Ascending aorta (tissue), 2 donors: ENCODE data around the gene PPARGC1A. TPM values are rescaled to one million over a fixed set of nuclear protein-coding genes. Genes with fewer than 3 reads are reported as not detected.

Source experiments
- DNase-seq, 2 donors: peaks; one replicate each; pipeline ENCODE4 v3.0.0-alpha.2; 2019; ENCODE audit warnings: low spot score in 2 of 2
- H3K27ac ChIP-seq, 2 donors: fragments of 200-600 bp; sonication (generic); one replicate each; pipeline ENCODE4 v1.5.1; 2016 to 2017; ENCODE audit warnings: mild to moderate bottlenecking in 1 of 2
- H3K27me3 ChIP-seq: fragments of 200-600 bp; sonication (generic); one replicate; pipeline ENCODE4 v1.5.1; 2017
- H3K36me3 ChIP-seq, 2 donors: fragments of 200-600 bp; sonication (generic); one replicate each; pipeline ENCODE4 v1.5.1; 2016
- H3K4me1 ChIP-seq, 2 donors: fragments of 200-600 bp; sonication (generic); one replicate each; pipeline ENCODE4 v1.5.1; 2016 to 2017; ENCODE audit warnings: mild to moderate bottlenecking in 1 of 2
- H3K4me3 ChIP-seq, 2 donors: fragments of 200-600 bp; sonication (generic); one replicate each; pipeline ENCODE4 v1.5.1; 2016 to 2017; ENCODE audit warnings: mild to moderate bottlenecking in 1 of 2
- H3K9me3 ChIP-seq, 2 donors: fragments of 200-600 bp; sonication (generic); one replicate each; pipeline ENCODE4 v1.5.1; 2016
- CTCF ChIP-seq, 3 experiments: fragments of 200-600 bp in 2 of 3; fragments of 450-650 bp in 1 of 3; sonication (generic) in 2 of 3; IDR thresholded peaks; one replicate each; pipeline ENCODE4 v1.5.1; 2016 to 2019; ENCODE audit warnings: antibody characterized with exemption in 3 of 3, mild to moderate bottlenecking in 1 of 3, moderate library complexity in 1 of 3
- intact Hi-C: fragments of 100-400 bp; cut with DNase I; formaldehyde crosslinking; loops from one replicate; pipeline ENCODE4 v1.15.1; 2023
- total RNA-seq: library from RNA; depleted of rRNA; stranded (reverse); fragments of >200 nt; gene quantifications from one replicate; pipeline ENCODE4 v1.1.0, GENCODE V29; 2016

PPARGC1A gene
- total RNA-seq, 1 donor from 2014 or later, result 1.7 TPM

- H3K27ac ChIP-seq, result no peak overlapping the region
Observed at GRCh38 chr4:23885943-23886590, 3.8 kb downstream of the PPARGC1A start.

GRCh38 chr4:23884741-23885140 lies 5.1 kb downstream of the PPARGC1A start:
- Histone ChIP-seq H3K27ac (no peak overlapping the region), H3K4me1 (no peaks in the 10 kb centered on the region), H3K4me3 (no peak overlapping the region), H3K36me3 (no peaks in the 10 kb centered on the region), H3K27me3 (no peaks in the 10 kb centered on the region), H3K9me3 (no peaks in the 10 kb centered on the region)
- intact Hi-C loops, result no loop called here
- no peak for TF ChIP-seq CTCF (IDR thresholded peaks at IDR 0.05)
- no peak for DNase-seq

More at GRCh38 chr4:23885943-23886590, 3.8 kb downstream of the PPARGC1A start:
- Histone ChIP-seq H3K27me3 (no peaks in the 10 kb centered on the region), H3K4me1 (no peaks in the 10 kb centered on the region), H3K4me3 (no peak overlapping the region), H3K36me3 (no peaks in the 10 kb centered on the region), H3K9me3 (no peaks in the 10 kb centered on the region)
- no peak for TF ChIP-seq CTCF (IDR thresholded peaks at IDR 0.05)
- DNase-seq, result no peak
- intact Hi-C loops, result no loop called here

GRCh38 chr4:23884261-23884660 lies 5.6 kb downstream of the PPARGC1A start:
- no peak for TF ChIP-seq CTCF (IDR thresholded peaks at IDR 0.05)
- H3K36me3 ChIP-seq, result no peaks in the 10 kb centered on the region
- H3K27me3 ChIP-seq, result no peaks in the 10 kb centered on the region
- H3K4me3 ChIP-seq, result no peak overlapping the region
- H3K9me3 ChIP-seq, result no peaks in the 10 kb centered on the region
- H3K4me1 ChIP-seq, result no peaks in the 10 kb centered on the region
- intact Hi-C loops, result no loop called here
- no peak for DNase-seq
- no peak overlapping the region for H3K27ac ChIP-seq

- Histone ChIP-seq H3K9me3 (no peaks in the 10 kb centered on the region), H3K27ac (no peak overlapping the region), H3K4me1 (no peaks in the 10 kb centered on the region), H3K27me3 (no peaks in the 10 kb centered on the region), H3K36me3 (no peaks in the 10 kb centered on the region), H3K4me3 (no peak overlapping the region)
- TF ChIP-seq CTCF (IDR thresholded peaks at IDR 0.05), result no peak
- intact Hi-C loops, result no loop called here
- no peak for DNase-seq
Observed at GRCh38 chr4:23882976-23883531, 6.8 kb downstream of the PPARGC1A start.

- Histone ChIP-seq H3K9me3 (no peaks in the 10 kb centered on the region), H3K36me3 (no peaks in the 10 kb centered on the region), H3K4me1 (no peaks in the 10 kb centered on the region), H3K27ac (no peak overlapping the region), H3K4me3 (no peak overlapping the region), H3K27me3 (no peaks in the 10 kb centered on the region)
- DNase-seq, result no peak
- intact Hi-C loops, result no loop called here
- TF ChIP-seq CTCF (IDR thresholded peaks at IDR 0.05), result no peak
Observed at GRCh38 chr4:23881674-23882337, 8.0 kb downstream of the PPARGC1A start.
